Astrocyte (in vitro differentiated cells and primary cell): ENCODE measurements around the gene CHST11. TPM values are rescaled to one million over a fixed set of nuclear protein-coding genes. Genes with fewer than 3 reads are reported as not detected.

Experiments
- DNase-seq: peaks from one replicate; pipeline ENCODE4 v3.0.0-alpha.2; 2010; ENCODE audit warnings: low read depth
- FAIRE-seq: peaks from 2 replicates; lab custom pipeline; 2011; peaks lifted over from hg19 to GRCh38; lab: Jason Lieb, UNC
- H2AFZ ChIP-seq: 2 replicates; pipeline ENCODE4 v1.6.0; 2012; ENCODE audit warnings: low read depth, low read length, inconsistent platforms
- H3K27ac ChIP-seq: 2 replicates; pipeline ENCODE4 v1.5.1; 2011; ENCODE audit warnings: low read depth, low read length, inconsistent platforms
- H3K27me3 ChIP-seq: 2 replicates; pipeline ENCODE4 v1.6.0; 2011; ENCODE audit warnings: low read length, inconsistent platforms; ENCODE audit not compliant: insufficient read depth
- H3K36me3 ChIP-seq: 2 replicates; pipeline ENCODE4 v1.5.1; 2011; ENCODE audit warnings: low read length, inconsistent platforms; ENCODE audit not compliant: insufficient read depth
- H3K4me1 ChIP-seq: 2 replicates; pipeline ENCODE4 v1.5.1; 2011; ENCODE audit warnings: low read length, inconsistent platforms; ENCODE audit not compliant: insufficient read depth
- H3K4me2 ChIP-seq: 2 replicates; pipeline ENCODE4 v1.6.0; 2012; ENCODE audit warnings: low read length, inconsistent platforms
- H3K4me3 ChIP-seq: 2 replicates; pipeline ENCODE4 v1.5.1; 2011; ENCODE audit warnings: low read depth, mild to moderate bottlenecking, low read length, inconsistent platforms; ENCODE audit not compliant: insufficient read depth
- H3K79me2 ChIP-seq: 2 replicates; pipeline ENCODE4 v1.6.0; 2012; ENCODE audit warnings: mild to moderate bottlenecking, low read length, inconsistent platforms; ENCODE audit not compliant: insufficient read depth
- H3K9ac ChIP-seq: 2 replicates; pipeline ENCODE4 v1.6.0; 2012; ENCODE audit warnings: mild to moderate bottlenecking, low read length, inconsistent platforms
- H3K9me3 ChIP-seq: 2 replicates; pipeline ENCODE4 v1.5.1; 2012; ENCODE audit warnings: low read depth, mild to moderate bottlenecking, low read length, inconsistent platforms; ENCODE audit not compliant: insufficient read depth
- H4K20me1 ChIP-seq: 2 replicates; pipeline ENCODE4 v1.6.0; 2012; ENCODE audit warnings: low read length, inconsistent platforms; ENCODE audit not compliant: insufficient read depth
- H3K27ac Mint-ChIP-seq: one replicate; pipeline ENCODE4 v1.8.0; 2021; ENCODE audit warnings: mild to moderate bottlenecking, mixed read lengths; ENCODE audit not compliant: unreplicated experiment
- H3K27me3 Mint-ChIP-seq: one replicate; pipeline ENCODE4 v1.8.0; 2021; ENCODE audit warnings: low read depth, mixed read lengths; ENCODE audit not compliant: unreplicated experiment
- H3K36me3 Mint-ChIP-seq: one replicate; pipeline ENCODE4 v1.8.0; 2021; ENCODE audit warnings: low read depth, mixed read lengths; ENCODE audit not compliant: unreplicated experiment
- H3K4me1 Mint-ChIP-seq: one replicate; pipeline ENCODE4 v1.8.0; 2021; ENCODE audit warnings: low read depth, mixed read lengths; ENCODE audit not compliant: unreplicated experiment
- H3K4me3 Mint-ChIP-seq: one replicate; pipeline ENCODE4 v1.8.0; 2021; ENCODE audit warnings: mild to moderate bottlenecking, moderate library complexity, mixed read lengths; ENCODE audit not compliant: unreplicated experiment
- H3K9me3 Mint-ChIP-seq: one replicate; pipeline ENCODE4 v1.8.0; 2021; ENCODE audit warnings: mild to moderate bottlenecking, mixed read lengths; ENCODE audit not compliant: unreplicated experiment
- CTCF ChIP-seq: IDR thresholded peaks from 2 replicates; pipeline ENCODE4 v1.5.1; 2011; ENCODE audit warnings: low read depth, mild to moderate bottlenecking, inconsistent platforms, low read length, moderate library complexity; ENCODE audit not compliant: insufficient read depth
- EZH2 ChIP-seq: IDR thresholded peaks from 2 replicates; pipeline ENCODE4 v1.6.1; 2012; ENCODE audit warnings: mild to moderate bottlenecking, low read length, inconsistent platforms; ENCODE audit not compliant: insufficient read depth
- total RNA-seq: library from RNA; stranded (reverse); gene quantifications from 2 replicates; pipeline ENCODE4 v1.2.1, GENCODE V29; 2021

The CHST11 gene
- total RNA-seq, 1 donor from 2014 or later = 30.2 TPM

DNA sequence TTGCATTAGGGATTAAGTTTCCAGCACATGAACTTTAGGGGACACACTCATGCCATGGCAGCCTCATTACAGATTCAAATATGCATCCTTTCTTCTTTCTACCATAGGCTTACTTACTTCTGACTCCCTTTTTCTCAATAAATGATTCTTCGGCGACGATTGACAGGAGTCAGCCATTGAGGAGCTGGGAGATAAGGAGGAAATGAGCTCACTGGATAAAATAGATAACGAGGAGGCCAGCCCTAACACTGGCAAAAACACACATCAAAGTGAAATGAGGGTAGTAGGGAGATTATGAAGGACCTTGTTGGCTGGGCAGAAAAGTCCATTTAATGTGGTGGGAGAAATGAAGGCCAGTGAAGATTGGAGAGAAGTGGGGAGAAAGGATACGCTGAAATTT lies 329.1 kb downstream of the CHST11 start:
- Histone ChIP-seq H3K27ac (no peak overlapping the region), H3K4me1 (no peaks in the 10 kb centered on the region), H3K4me2 (no peak overlapping the region), H3K36me3 (no peaks in the 10 kb centered on the region), H3K79me2 (no peaks in the 10 kb centered on the region), H2AFZ (no peak overlapping the region), H3K9me3 (no peaks in the 10 kb centered on the region), H4K20me1 (no peaks in the 10 kb centered on the region), H3K9ac (no peak overlapping the region), H3K27me3 (peaks cover 2% of the 10 kb centered on the region), H3K4me3 (no peak overlapping the region)
- TF ChIP-seq EZH2 (no peak), CTCF (no peak)
- FAIRE-seq (no peak), DNase-seq (no peak)
- no peaks in the 10 kb centered on the region for H3K36me3 Mint-ChIP-seq
- no peaks in the 10 kb centered on the region for H3K27me3 Mint-ChIP-seq
- no peak overlapping the region for H3K4me3 Mint-ChIP-seq
- peaks cover 7% of the 10 kb centered on the region for H3K9me3 Mint-ChIP-seq
- no peaks in the 10 kb centered on the region for H3K4me1 Mint-ChIP-seq
- no peak overlapping the region for H3K27ac Mint-ChIP-seq

DNA sequence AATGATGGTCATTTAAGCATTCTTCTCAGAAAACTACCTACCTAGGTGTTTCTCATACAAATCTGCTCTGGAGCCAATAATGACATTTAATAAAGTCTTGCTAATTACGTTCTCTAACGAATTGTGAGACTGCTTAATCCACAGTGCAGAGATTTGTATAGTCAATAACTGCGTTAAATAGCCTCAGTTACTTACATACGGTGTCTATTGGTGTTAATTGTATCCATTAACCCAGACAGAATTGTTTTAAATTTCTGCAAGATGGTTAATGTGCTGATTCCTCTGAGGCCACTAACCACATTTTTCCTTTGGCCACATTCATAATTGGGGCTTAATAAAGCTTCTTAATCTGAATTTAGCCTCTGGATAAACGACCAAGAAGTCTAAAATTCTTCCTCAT lies 329.6 kb downstream of the CHST11 start:
- no peaks in the 10 kb centered on the region for H3K27me3 Mint-ChIP-seq
- no peak overlapping the region for H3K4me2 ChIP-seq
- no peak overlapping the region for H3K27ac Mint-ChIP-seq
- no peak overlapping the region for H3K4me3 ChIP-seq
- FAIRE-seq (no peak), DNase-seq (no peak)
- peaks cover 2% of the 10 kb centered on the region for H3K27me3 ChIP-seq
- no peak for TF ChIP-seq EZH2
- TF ChIP-seq CTCF = no peak
- no peaks in the 10 kb centered on the region for H3K79me2 ChIP-seq
- H3K9ac ChIP-seq = no peak overlapping the region
- no peak overlapping the region for H3K27ac ChIP-seq
- H3K9me3 Mint-ChIP-seq = peaks cover 3% of the 10 kb centered on the region
- H3K4me1 Mint-ChIP-seq = no peaks in the 10 kb centered on the region
- H3K36me3 Mint-ChIP-seq = no peaks in the 10 kb centered on the region
- no peaks in the 10 kb centered on the region for H3K9me3 ChIP-seq
- no peak overlapping the region for H3K4me3 Mint-ChIP-seq
- H3K4me1 ChIP-seq = no peaks in the 10 kb centered on the region
- no peak overlapping the region for H2AFZ ChIP-seq
- H3K36me3 ChIP-seq = no peaks in the 10 kb centered on the region
- no peaks in the 10 kb centered on the region for H4K20me1 ChIP-seq

DNA sequence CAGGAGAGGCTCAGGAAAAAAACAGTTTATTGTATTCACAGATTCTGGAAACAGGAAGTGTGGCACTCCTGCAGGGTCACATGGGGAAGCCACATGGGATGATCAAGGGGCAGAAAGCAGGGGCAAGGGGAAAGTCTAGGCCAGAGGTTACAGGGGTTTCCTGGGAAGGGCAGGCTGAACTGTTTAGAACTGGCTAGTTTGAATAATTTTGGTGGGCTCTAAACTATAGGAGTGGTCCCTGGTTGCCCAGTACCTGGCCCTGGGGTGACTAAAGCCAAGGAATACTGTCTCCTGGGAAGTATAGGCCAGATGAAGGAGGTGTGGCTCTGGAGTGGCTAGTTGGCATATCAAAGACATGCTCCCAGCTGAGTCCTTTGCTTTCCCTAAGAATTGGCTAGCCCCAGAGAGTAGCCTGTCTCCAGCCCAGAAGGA lies 332.1 kb downstream of the CHST11 start:
- TF ChIP-seq EZH2 (no peak), CTCF (no peak)
- Histone ChIP-seq H4K20me1 (no peaks in the 10 kb centered on the region), H3K36me3 (no peaks in the 10 kb centered on the region), H3K4me2 (no peak overlapping the region), H3K79me2 (no peaks in the 10 kb centered on the region), H3K27me3 (no peaks in the 10 kb centered on the region), H2AFZ (no peak overlapping the region), H3K9me3 (no peaks in the 10 kb centered on the region), H3K4me1 (peaks cover 11% of the 10 kb centered on the region), H3K27ac (no peak overlapping the region), H3K4me3 (no peak overlapping the region), H3K9ac (no peak overlapping the region)
- no peak for DNase-seq
- H3K27me3 Mint-ChIP-seq = no peaks in the 10 kb centered on the region
- no peak overlapping the region for H3K4me3 Mint-ChIP-seq
- FAIRE-seq = no peak
- peaks cover 10% of the 10 kb centered on the region for H3K4me1 Mint-ChIP-seq
- H3K27ac Mint-ChIP-seq = no peak overlapping the region
- no peaks in the 10 kb centered on the region for H3K9me3 Mint-ChIP-seq
- no peaks in the 10 kb centered on the region for H3K36me3 Mint-ChIP-seq
